ENCODE measurements around the gene CDCA7L. TPM values are rescaled to one million over a fixed set of nuclear protein-coding genes. Genes with fewer than 3 reads are reported as not detected.
"Not testable (repeated sequence)": the region's sequence is repeated elsewhere in the genome, so short reads cannot be mapped to it uniquely, and the experiment has no call there.

The CDCA7L gene
- total RNA-seq, 3 donors from 2014 or later: 20.8 to 33.7 (median 27.0) TPM

- Histone ChIP-seq H3K9me3 (no peaks in the 10 kb centered on the region), H3K4me3 (no peak overlapping the region), H3K4me1 (ENCODE audit: low read depth) (no peaks in the 10 kb centered on the region), H3K36me3 (ENCODE audit: low read depth) (no peaks in the 10 kb centered on the region)
- ATAC-seq: no peak
- no peak for TF ChIP-seq CTCF (IDR thresholded peaks at IDR 0.05)
- DNase-seq: no peak
- intact Hi-C loops (cut with DNase I, micrococcal nuclease): no loop called here
Measured at GRCh38 chr7:21893401-21893800, 52.3 kb downstream of the CDCA7L start.

- no peak overlapping the region for H3K4me3 ChIP-seq
- no peaks in the 10 kb centered on the region for H3K4me1 ChIP-seq (ENCODE audit: low read depth)
- no peak for DNase-seq
- no peak for TF ChIP-seq CTCF (IDR thresholded peaks at IDR 0.05)
- intact Hi-C loops (cut with DNase I, micrococcal nuclease): no loop called here
- no peaks in the 10 kb centered on the region for H3K9me3 ChIP-seq
- H3K36me3 ChIP-seq (ENCODE audit: low read depth): no peaks in the 10 kb centered on the region
- no peak for ATAC-seq
Measured at GRCh38 chr7:21891291-21891690, 54.4 kb downstream of the CDCA7L start.

GRCh38 chr7:21887779-21888178 is 57.9 kb downstream of the CDCA7L start:
- DNase-seq: no peak
- Histone ChIP-seq H3K36me3 (ENCODE audit: low read depth) (no peaks in the 10 kb centered on the region), H3K4me1 (ENCODE audit: low read depth) (no peaks in the 10 kb centered on the region), H3K9me3 (no peaks in the 10 kb centered on the region), H3K4me3 (no peak overlapping the region)
- no peak for TF ChIP-seq CTCF (IDR thresholded peaks at IDR 0.05)
- intact Hi-C loops (cut with DNase I, micrococcal nuclease): no loop called here
- ATAC-seq: no peak

- TF ChIP-seq CTCF (IDR thresholded peaks at IDR 0.05): no peak
- no peaks in the 10 kb centered on the region for H3K4me1 ChIP-seq (ENCODE audit: low read depth)
- ATAC-seq (no peak), DNase-seq (no peak)
- no peaks in the 10 kb centered on the region for H3K9me3 ChIP-seq
- intact Hi-C loops (cut with DNase I, micrococcal nuclease): no loop called here
- H3K4me3 ChIP-seq: no peak overlapping the region
- H3K36me3 ChIP-seq (ENCODE audit: low read depth): no peaks in the 10 kb centered on the region
Measured at GRCh38 chr7:21887353-21887752, 58.3 kb downstream of the CDCA7L start.

GRCh38 chr7:21886396-21886795 is 59.3 kb downstream of the CDCA7L start:
- TF ChIP-seq CTCF (IDR thresholded peaks at IDR 0.05): no peak
- no peaks in the 10 kb centered on the region for H3K4me1 ChIP-seq (ENCODE audit: low read depth)
- intact Hi-C loops (cut with DNase I, micrococcal nuclease): no loop called here
- DNase-seq: no peak
- no peaks in the 10 kb centered on the region for H3K9me3 ChIP-seq
- no peak for ATAC-seq
- H3K4me3 ChIP-seq: no peak overlapping the region
- H3K36me3 ChIP-seq (ENCODE audit: low read depth): no peaks in the 10 kb centered on the region

GRCh38 chr7:21884496-21884895 is 61.2 kb downstream of the CDCA7L start:
- intact Hi-C loops (cut with DNase I, micrococcal nuclease): no loop called here
- TF ChIP-seq CTCF (IDR thresholded peaks at IDR 0.05): no peak
- ATAC-seq: no peak

GRCh38 chr7:21883501-21883900 is 62.2 kb downstream of the CDCA7L start:
- ATAC-seq; intact Hi-C loops (cut with DNase I, micrococcal nuclease); DNase-seq; H3K4me1 ChIP-seq (ENCODE audit: low read depth); H3K4me3 ChIP-seq; H3K36me3 ChIP-seq (ENCODE audit: low read depth); H3K9me3 ChIP-seq: not testable (repeated sequence)

More at GRCh38 chr7:21884496-21884895, 61.2 kb downstream of the CDCA7L start:
- Histone ChIP-seq H3K9me3 (no peaks in the 10 kb centered on the region), H3K4me3 (no peak overlapping the region), H3K4me1 (ENCODE audit: low read depth) (no peaks in the 10 kb centered on the region), H3K36me3 (ENCODE audit: low read depth) (no peaks in the 10 kb centered on the region)
- no peak for DNase-seq
